GM06990 (cell line): Measurements from ENCODE around the gene JAK1.

Source experiments
- DNase-seq: peaks from one replicate; pipeline ENCODE4 v3.0.0-alpha.2; 2011; ENCODE audit not compliant: insufficient read length; ENCODE audit errors: extremely low read depth
- H3K27me3 ChIP-seq: replicated peaks from 2 replicates; pipeline ENCODE4 v1.6.0; 2011; ENCODE audit warnings: low read length; ENCODE audit not compliant: control insufficient read depth, insufficient read depth
- H3K36me3 ChIP-seq: 2 replicates; pipeline ENCODE4 v1.5.1; 2011; ENCODE audit warnings: low read length; ENCODE audit not compliant: control insufficient read depth, insufficient read depth
- H3K4me3 ChIP-seq: replicated peaks from 2 replicates; pipeline ENCODE4 v1.5.1; 2011; ENCODE audit warnings: low read depth, mild to moderate bottlenecking, control low read depth, low read length
- CTCF ChIP-seq: IDR thresholded peaks from 2 replicates; pipeline ENCODE4 v1.5.1; 2011; ENCODE audit warnings: low read length, control low read depth, mild to moderate bottlenecking, inconsistent platforms; ENCODE audit not compliant: insufficient read depth, poor library complexity, severe bottlenecking

Gene JAK1

DNA sequence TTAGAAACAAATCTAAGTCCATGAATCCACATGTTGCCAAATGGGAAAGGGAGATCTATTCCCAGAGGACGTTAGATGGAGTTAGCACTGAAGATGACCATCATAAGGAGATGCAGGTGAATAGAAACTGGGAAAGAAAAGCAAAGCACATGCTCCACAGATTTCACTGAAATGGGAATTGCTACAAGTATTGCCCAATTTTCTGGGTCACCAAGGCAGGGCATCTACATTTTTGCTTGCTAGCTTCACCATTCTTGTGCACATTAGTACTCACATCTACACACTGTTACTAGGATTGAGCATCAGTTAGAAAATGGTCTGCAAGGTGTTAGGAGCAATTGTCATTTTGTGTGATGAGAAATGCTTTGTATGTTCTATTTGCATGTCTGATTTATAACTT, 99.1 kb downstream of the JAK1 start:
- H3K4me3 ChIP-seq, result no peak overlapping the region
- no peaks in the 10 kb centered on the region for H3K27me3 ChIP-seq
- H3K36me3 ChIP-seq, result peaks cover 4% of the 10 kb centered on the region
- DNase-seq, result no peak
- TF ChIP-seq CTCF, result no peak

DNA sequence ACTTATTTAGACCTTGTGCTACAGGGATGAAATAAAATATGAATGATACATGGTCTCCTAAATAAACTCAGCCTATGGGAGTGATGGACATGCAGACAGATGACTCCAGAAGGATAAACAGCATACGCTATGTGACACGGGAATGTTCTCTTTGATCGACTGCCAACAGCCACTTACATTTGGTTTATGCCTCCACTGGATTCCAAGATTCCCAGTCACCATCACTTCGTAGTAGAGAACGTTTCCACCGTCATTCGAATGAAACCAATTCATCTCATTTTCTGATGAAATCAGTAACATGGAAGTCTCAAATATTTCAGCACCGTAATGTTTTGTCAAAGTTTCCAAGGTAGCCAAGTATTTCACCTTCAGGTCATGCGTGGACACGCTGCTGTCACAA, 99.7 kb downstream of the JAK1 start:
- TF ChIP-seq CTCF, result no peak
- Histone ChIP-seq H3K4me3 (no peak overlapping the region), H3K36me3 (peaks cover 3% of the 10 kb centered on the region), H3K27me3 (no peaks in the 10 kb centered on the region)
- DNase-seq, result no peak

- Histone ChIP-seq H3K36me3 (peaks cover 1% of the 10 kb centered on the region), H3K4me3 (no peak overlapping the region), H3K27me3 (no peaks in the 10 kb centered on the region)
- no peak for TF ChIP-seq CTCF
- DNase-seq, result no peak
These were observed 101.1 kb downstream of the JAK1 start for GRCh38 chr1:64865105-64865757.

DNA sequence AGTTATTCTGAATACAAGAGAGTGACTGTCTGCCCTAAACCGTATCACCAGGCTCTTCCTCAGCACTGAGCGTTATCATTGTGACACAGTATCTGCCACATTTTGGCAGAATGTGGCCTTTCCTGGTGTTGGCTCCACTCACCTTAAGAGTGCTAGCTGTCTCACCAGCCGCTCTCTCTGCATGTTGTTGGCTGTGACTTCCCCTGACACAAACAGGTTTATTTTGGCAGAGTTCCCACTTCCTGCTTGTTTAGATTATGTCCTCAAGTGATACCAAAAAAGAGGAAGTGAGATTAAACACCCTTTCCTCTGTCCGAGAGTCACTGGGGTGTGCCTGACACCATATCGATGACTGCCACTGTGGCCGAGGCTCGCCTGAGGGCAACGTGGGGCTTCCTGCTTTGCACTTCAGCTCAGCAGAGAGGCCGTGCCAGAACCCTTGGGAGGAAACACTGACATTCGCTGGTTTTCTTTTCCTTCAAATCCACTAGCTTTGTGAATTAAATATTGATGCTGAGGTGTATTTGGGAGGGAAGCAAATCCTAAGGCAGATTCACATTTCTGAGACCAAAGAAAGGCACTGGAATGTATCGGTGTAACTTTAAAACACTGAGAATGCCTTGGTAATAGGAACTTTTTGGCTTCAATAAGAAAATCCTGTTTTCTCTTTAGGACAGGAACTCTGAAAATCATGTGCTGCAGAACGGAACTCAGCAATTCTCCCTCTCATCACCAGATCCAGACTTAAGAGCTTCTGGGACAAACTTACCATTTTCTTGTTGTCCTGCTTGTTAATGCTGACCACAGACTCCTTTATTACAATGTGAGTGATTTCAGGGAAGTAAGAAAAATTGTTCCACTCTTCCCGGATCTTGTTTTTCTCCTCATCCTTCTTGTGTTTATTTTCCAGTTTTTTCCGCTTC, 102.1 kb downstream of the JAK1 start:
- no peaks in the 10 kb centered on the region for H3K27me3 ChIP-seq
- peaks cover 1% of the 10 kb centered on the region for H3K36me3 ChIP-seq
- H3K4me3 ChIP-seq, result no peak overlapping the region
- no peak for TF ChIP-seq CTCF
- peak; percentile 88 for DNase-seq

DNA sequence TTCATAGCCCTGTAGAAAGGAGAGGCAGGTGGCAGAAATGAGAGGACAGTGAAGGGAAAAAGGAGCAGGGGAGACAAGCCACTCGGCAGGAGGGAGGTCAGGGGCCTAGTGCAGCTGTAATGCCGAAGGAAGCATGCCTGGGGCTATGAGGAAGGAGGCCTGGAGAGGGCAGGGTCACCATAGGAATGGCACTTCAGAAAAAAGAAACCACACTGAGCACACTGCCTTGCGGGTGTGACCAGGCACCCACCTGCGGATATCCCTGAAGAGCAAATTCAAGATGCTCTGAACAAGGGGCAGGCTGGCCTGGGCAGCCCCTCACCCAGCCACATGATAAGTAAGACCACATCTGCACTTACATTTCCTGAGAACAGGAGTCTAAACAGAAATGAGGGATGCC, 104.7 kb downstream of the JAK1 start:
- DNase-seq, result no peak
- peaks cover 14% of the 10 kb centered on the region for H3K36me3 ChIP-seq
- H3K27me3 ChIP-seq, result no peaks in the 10 kb centered on the region
- no peak overlapping the region for H3K4me3 ChIP-seq
- TF ChIP-seq CTCF, result peak; percentile 25
